Thyroid gland (tissue), 4 donors: ENCODE measurements around the gene HSPA9.

ENCODE experiments used
- CTCF ChIP-seq, 6 experiments: fragments of 200-600 bp in 3 of 6; fragments of 450-650 bp in 3 of 6; sonication (generic) in 3 of 6; IDR thresholded peaks; one replicate each; pipeline ENCODE4 v1.5.1; 2016 to 2019; ENCODE audit warnings: antibody characterized with exemption in 6 of 6, mild to moderate bottlenecking in 2 of 6, inconsistent platforms in 1 of 6, moderate library complexity in 1 of 6
- POLR2A ChIP-seq, 2 donors: fragments of 450-650 bp; IDR thresholded peaks; one replicate each; pipeline ENCODE4 v1.6.1; 2017; ENCODE audit warnings: antibody characterized with exemption in 2 of 2, mild to moderate bottlenecking in 2 of 2, moderate library complexity in 1 of 2

- TF ChIP-seq POLR2A (IDR thresholded peaks at IDR 0.05) (no peak), CTCF (IDR thresholded peaks at IDR 0.05) (no peak)
These were observed 59.5 kb downstream of the HSPA9 start for GRCh38 chr5:138515556-138516245.
